Hepatocyte (in vitro differentiated cells): ENCODE measurements around the gene PACRGL.

Source experiments
- CTCF ChIP-seq: fragments of 200-600 bp; sonication (generic); IDR thresholded peaks from 2 replicates; pipeline ENCODE4 v1.5.1; 2016; ENCODE audit warnings: antibody characterized with exemption, mild to moderate bottlenecking; ENCODE audit not compliant: poor library complexity
- EZH2 ChIP-seq: fragments of 200-600 bp; sonication (generic); IDR thresholded peaks from 2 replicates; pipeline ENCODE4 v1.6.1; 2016; ENCODE audit warnings: antibody characterized with exemption, mild to moderate bottlenecking, borderline replicate concordance
- EZH2phosphoT487 ChIP-seq: fragments of 200-600 bp; sonication (generic); IDR thresholded peaks from one replicate; pipeline ENCODE4 v1.6.1; 2018; ENCODE audit warnings: antibody characterized with exemption, mild to moderate bottlenecking, low read depth, moderate library complexity; ENCODE audit not compliant: unreplicated experiment, severe bottlenecking

DNA sequence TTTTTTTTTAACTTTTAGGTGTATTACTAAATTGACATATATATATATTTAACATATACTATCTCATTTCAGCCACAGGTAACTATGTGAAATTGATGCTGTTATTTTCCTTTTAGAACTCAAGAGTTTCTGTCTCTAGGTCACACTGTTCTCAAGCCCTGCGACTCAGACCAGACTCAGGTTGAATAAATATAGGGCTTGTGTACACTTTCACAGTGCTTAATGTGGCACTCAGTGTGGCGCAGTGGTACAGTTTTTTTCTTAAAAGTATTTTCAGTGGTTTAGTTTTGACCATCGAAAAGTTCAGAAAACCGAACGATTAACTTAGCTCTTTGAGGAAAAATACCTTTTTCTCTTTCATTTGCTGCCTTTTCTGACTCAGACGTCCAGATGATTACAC is 24.7 kb downstream of the PACRGL start:
- TF ChIP-seq CTCF (no peak), EZH2phosphoT487 (no peak), EZH2 (no peak)
